Neuronal stem cell (in vitro differentiated cells): ENCODE measurements around the gene PSME4.
"Not testable (repeated sequence)": the region's sequence is repeated elsewhere in the genome, so short reads cannot be mapped to it uniquely, and the experiment has no call there.

ENCODE experiments used
- DNase-seq: peaks from one replicate; pipeline ENCODE4 v3.0.0-alpha.2; 2013; ENCODE audit warnings: low spot score
- H2AFZ ChIP-seq: one replicate; pipeline ENCODE4 v1.6.1; 2013; ENCODE audit warnings: mild to moderate bottlenecking, low read length, inconsistent platforms
- H2AK5ac ChIP-seq: 2 replicates; pipeline ENCODE4 v1.6.1; 2013; ENCODE audit warnings: low read depth, mild to moderate bottlenecking, inconsistent platforms, low read length, moderate library complexity, mixed read lengths
- H2BK120ac ChIP-seq: 2 replicates; pipeline ENCODE4 v1.6.1; 2013; ENCODE audit warnings: low read depth, mild to moderate bottlenecking, inconsistent platforms, low read length, moderate library complexity, mixed read lengths
- H2BK12ac ChIP-seq: one replicate; pipeline ENCODE4 v1.6.1; 2013; ENCODE audit warnings: low read length, inconsistent platforms
- H2BK15ac ChIP-seq: 2 replicates; pipeline ENCODE4 v1.6.1; 2013; ENCODE audit warnings: mild to moderate bottlenecking, low read length, inconsistent platforms, mixed read lengths
- H2BK5ac ChIP-seq: one replicate; pipeline ENCODE4 v1.6.1; 2013; ENCODE audit warnings: inconsistent platforms, mild to moderate bottlenecking, low read length, moderate library complexity
- H3K14ac ChIP-seq: one replicate; pipeline ENCODE4 v1.6.1; 2013; ENCODE audit warnings: low read length, inconsistent platforms
- H3K18ac ChIP-seq: 2 replicates; pipeline ENCODE4 v1.6.1; 2013; ENCODE audit warnings: low read length, inconsistent platforms
- H3K23ac ChIP-seq: 2 replicates; pipeline ENCODE4 v1.6.1; 2013; ENCODE audit warnings: low read depth, mild to moderate bottlenecking, mixed read lengths, low read length, inconsistent platforms; ENCODE audit not compliant: poor library complexity
- H3K27ac ChIP-seq: replicated peaks from 3 replicates; pipeline ENCODE4 v1.5.1; 2013; ENCODE audit warnings: low read length, inconsistent platforms
- H3K27me3 ChIP-seq, 3 experiments: 2 replicates each; pipeline ENCODE4 v1.6.1; 2013; ENCODE audit warnings: low read length in 3 of 3, mild to moderate bottlenecking in 2 of 3, inconsistent platforms in 1 of 3, low read depth in 1 of 3, mixed read lengths in 1 of 3, moderate library complexity in 1 of 3; ENCODE audit not compliant: control insufficient read depth in 3 of 3, insufficient read depth in 3 of 3
- H3K36me3 ChIP-seq, 2 donors: replicated peaks in 1 of 2; 2 replicates each; pipeline ENCODE4 v1.6.1; 2013; ENCODE audit warnings: low read length in 2 of 2; ENCODE audit not compliant: control insufficient read depth in 2 of 2, insufficient read depth in 2 of 2
- H3K4ac ChIP-seq: 2 replicates; pipeline ENCODE4 v1.6.1; 2013; ENCODE audit warnings: inconsistent platforms, mild to moderate bottlenecking, low read length, moderate library complexity
- H3K4me1 ChIP-seq, 2 donors: 1 replicate in 1 of 2; 2 replicates in 1 of 2; pipeline ENCODE4 v1.6.1; 2013; ENCODE audit warnings: low read length in 2 of 2, low read depth in 1 of 2; ENCODE audit not compliant: control insufficient read depth in 2 of 2, insufficient read depth in 1 of 2
- H3K4me2 ChIP-seq: one replicate; pipeline ENCODE4 v1.6.1; 2013; ENCODE audit warnings: mild to moderate bottlenecking, low read length, inconsistent platforms; ENCODE audit not compliant: insufficient read depth, poor library complexity, severe bottlenecking
- H3K4me3 ChIP-seq, 2 donors: 2 replicates each; pipeline ENCODE4 v1.5.1; 2013; ENCODE audit warnings: low read length in 2 of 2, mild to moderate bottlenecking in 2 of 2, inconsistent platforms in 1 of 2, moderate library complexity in 1 of 2
- H3K79me1 ChIP-seq: one replicate; pipeline ENCODE4 v1.6.1; 2013; ENCODE audit warnings: low read depth, mild to moderate bottlenecking, inconsistent platforms, low read length, moderate library complexity
- H3K9ac ChIP-seq: one replicate; pipeline ENCODE4 v1.6.1; 2013; ENCODE audit warnings: mild to moderate bottlenecking, low read depth, low read length, inconsistent platforms; ENCODE audit not compliant: poor library complexity
- H3K9me3 ChIP-seq, 2 donors: replicated peaks in 1 of 2; 2 replicates each; pipeline versions ENCODE3 to v1.6.1; 2013; ENCODE audit warnings: low read length in 2 of 2, mild to moderate bottlenecking in 2 of 2, inconsistent platforms in 1 of 2, low read depth in 1 of 2, mixed read lengths in 1 of 2, moderate library complexity in 1 of 2; ENCODE audit not compliant: control insufficient read depth in 2 of 2, insufficient read depth in 1 of 2
- H4K8ac ChIP-seq: one replicate; pipeline ENCODE4 v1.6.1; 2013; ENCODE audit warnings: low read depth, mild to moderate bottlenecking, inconsistent platforms, low read length, moderate library complexity
- H4K91ac ChIP-seq: one replicate; pipeline ENCODE4 v1.6.1; 2013; ENCODE audit warnings: low read length, low read depth, mild to moderate bottlenecking, inconsistent platforms; ENCODE audit not compliant: poor library complexity
- WGBS, 2 donors: extraction: QIAGEN DNeasy Blood & Tissue Kit; methylation state at CpG; one replicate each; pipeline ENCODE4 v1.1.7; 2013; ENCODE audit warnings: missing lambda C conversion rate in 2 of 2, mixed read lengths in 1 of 2; ENCODE audit not compliant: insufficient read length in 2 of 2, insufficient replicate concordance in 1 of 2; ENCODE audit errors: extremely low coverage in 2 of 2; 5-methylcytosine and 5-hydroxymethylcytosine counted together

The PSME4 gene

GRCh38 chr2:53843595-53843994 is 127.2 kb downstream of the PSME4 start:
- Histone ChIP-seq H3K36me3 (peaks cover 0 to 7% of the 10 kb centered on the region in 2 donors), H2BK15ac (no peak overlapping the region), H3K4me1 (no peaks in the 10 kb centered on the region), H3K4me3 (no peak overlapping the region), H3K79me1 (no peaks in the 10 kb centered on the region), H2BK5ac (no peak overlapping the region), H2AFZ (no peak overlapping the region), H2BK120ac (no peak overlapping the region), H3K4ac (no peak overlapping the region), H3K27me3 (no peaks in the 10 kb centered on the region), H3K18ac (no peak overlapping the region), H3K9ac (no peak overlapping the region), H3K4me2 (no peak overlapping the region), H2BK12ac (no peak overlapping the region), H4K8ac (no peak overlapping the region), H3K14ac (no peak overlapping the region), H2AK5ac (no peak overlapping the region), H3K9me3 (no peaks in the 10 kb centered on the region), H4K91ac (no peak overlapping the region), H3K23ac (no peak overlapping the region), H3K27ac (no peak overlapping the region)
- WGBS, 2 donors = no CpG with 5 or more reads among the region's 2 CpGs
- no peak for DNase-seq

- no peak overlapping the region for H3K4me3 ChIP-seq
- no CpG with 5 or more reads among the region's 3 CpGs for WGBS, 2 donors
- H2AFZ ChIP-seq = no peak overlapping the region
- no peak overlapping the region for H3K27ac ChIP-seq
- no peak overlapping the region for H2AK5ac ChIP-seq
- no peaks in the 10 kb centered on the region for H3K36me3 ChIP-seq
- no peak overlapping the region for H3K18ac ChIP-seq
- H2BK120ac ChIP-seq = no peak overlapping the region
- no peak overlapping the region for H2BK15ac ChIP-seq
- no peak overlapping the region for H3K4ac ChIP-seq
- H3K79me1 ChIP-seq = no peaks in the 10 kb centered on the region
- no peaks in the 10 kb centered on the region for H3K27me3 ChIP-seq
- H3K9ac ChIP-seq = no peak overlapping the region
- H3K4me2 ChIP-seq = no peak overlapping the region
- H3K9me3 ChIP-seq = no peaks in the 10 kb centered on the region
- H4K91ac ChIP-seq = no peak overlapping the region
- no peaks in the 10 kb centered on the region for H3K4me1 ChIP-seq
- no peak overlapping the region for H3K14ac ChIP-seq
- no peak overlapping the region for H2BK5ac ChIP-seq
- no peak overlapping the region for H4K8ac ChIP-seq
- H2BK12ac ChIP-seq = no peak overlapping the region
- no peak overlapping the region for H3K23ac ChIP-seq
- no peak for DNase-seq
Observed at GRCh38 chr2:53842891-53843290, 127.9 kb downstream of the PSME4 start.

GRCh38 chr2:53841651-53842050 is 129.1 kb downstream of the PSME4 start:
- not testable (repeated sequence) for H2AFZ ChIP-seq, H4K91ac ChIP-seq, H2BK120ac ChIP-seq, DNase-seq, H4K8ac ChIP-seq, H2AK5ac ChIP-seq, H3K36me3 ChIP-seq, H3K4me3 ChIP-seq, H3K9ac ChIP-seq, H3K23ac ChIP-seq, H2BK5ac ChIP-seq, H3K14ac ChIP-seq, H3K27me3 ChIP-seq, H3K4me2 ChIP-seq, H2BK12ac ChIP-seq, H3K27ac ChIP-seq, H3K4ac ChIP-seq, H3K4me1 ChIP-seq, H3K9me3 ChIP-seq, H2BK15ac ChIP-seq, H3K79me1 ChIP-seq, H3K18ac ChIP-seq
- no CpG with 5 or more reads among the region's 7 CpGs for WGBS, 2 donors

- Histone ChIP-seq H3K27ac (no peak overlapping the region), H3K9ac (no peak overlapping the region), H4K8ac (no peak overlapping the region), H3K18ac (no peak overlapping the region), H3K23ac (no peak overlapping the region), H3K9me3 (no peaks in the 10 kb centered on the region), H3K36me3 (no peaks in the 10 kb centered on the region), H4K91ac (no peak overlapping the region), H3K79me1 (no peaks in the 10 kb centered on the region), H3K14ac (no peak overlapping the region), H2AK5ac (no peak overlapping the region), H2BK12ac (no peak overlapping the region), H2BK15ac (no peak overlapping the region), H3K4me1 (no peaks in the 10 kb centered on the region), H3K4me2 (no peak overlapping the region), H3K27me3 (no peaks in the 10 kb centered on the region), H2BK120ac (no peak overlapping the region), H3K4ac (no peak overlapping the region), H2AFZ (no peak overlapping the region), H3K4me3 (no peak overlapping the region), H2BK5ac (no peak overlapping the region)
- WGBS, 2 donors = no CpG with 5 or more reads among the region's 1 CpG
- no peak for DNase-seq
Observed at GRCh38 chr2:53840580-53840979, 130.2 kb downstream of the PSME4 start.
